ENCODE data around the gene ARHGAP1.

The ARHGAP1 gene

GRCh38 chr11:46701078-46701654, 747 bp upstream of the ARHGAP1 start:
- no peak for DNase-seq
- Histone ChIP-seq H3K4me3 (ENCODE audit: low read depth, low read length) (peak overlapping the region; percentile 98), H3K27ac (peak overlapping the region; percentile 95), H3K36me3 (replicated peaks) (peaks cover 29% of the 10 kb centered on the region), H3K27me3 (replicated peaks) (no peaks in the 10 kb centered on the region)
- in situ Hi-C loops (cut with HindIII; ENCODE audit: low pct_ligation_motif_present, low sequenced_read_pairs) = no loop called here
- TF ChIP-seq CTCF (IDR thresholded peaks at IDR 0.05; ENCODE audit: low read depth, low read length, missing control alignments) = no peak

- in situ Hi-C loops (cut with HindIII; ENCODE audit: low pct_ligation_motif_present, low sequenced_read_pairs) = no loop called here
- Histone ChIP-seq H3K4me3 (ENCODE audit: low read depth, low read length) (no peak overlapping the region), H3K27ac (no peak overlapping the region), H3K36me3 (replicated peaks) (peaks cover 31% of the 10 kb centered on the region), H3K27me3 (replicated peaks) (no peaks in the 10 kb centered on the region)
- TF ChIP-seq CTCF (IDR thresholded peaks at IDR 0.05; ENCODE audit: low read depth, low read length, missing control alignments) = no peak
- DNase-seq = no peak
Measured at GRCh38 chr11:46698597-46698996, 1.8 kb downstream of the ARHGAP1 start.

- Histone ChIP-seq H3K4me3 (ENCODE audit: low read depth, low read length) (no peak overlapping the region), H3K27ac (peak overlapping the region; percentile 44), H3K36me3 (replicated peaks) (peaks cover 29% of the 10 kb centered on the region), H3K27me3 (replicated peaks) (no peaks in the 10 kb centered on the region)
- DNase-seq = no peak
- in situ Hi-C loops (cut with HindIII; ENCODE audit: low pct_ligation_motif_present, low sequenced_read_pairs) = no loop called here
- TF ChIP-seq CTCF (IDR thresholded peaks at IDR 0.05; ENCODE audit: low read depth, low read length, missing control alignments) = no peak
Measured at GRCh38 chr11:46697723-46698122, 2.7 kb downstream of the ARHGAP1 start.

- peak overlapping the region; percentile 44 for H3K27ac ChIP-seq
- DNase-seq = peak; percentile 45
- H3K27me3 ChIP-seq (replicated peaks) = no peaks in the 10 kb centered on the region
- peaks cover 26% of the 10 kb centered on the region for H3K36me3 ChIP-seq (replicated peaks)
- no peak for TF ChIP-seq CTCF (IDR thresholded peaks at IDR 0.05; ENCODE audit: low read depth, low read length, missing control alignments)
- in situ Hi-C loops (cut with HindIII; ENCODE audit: low pct_ligation_motif_present, low sequenced_read_pairs) = no loop called here
- H3K4me3 ChIP-seq (ENCODE audit: low read depth, low read length) = no peak overlapping the region
Measured at GRCh38 chr11:46697303-46697702, 3.1 kb downstream of the ARHGAP1 start.

GRCh38 chr11:46696212-46696558, 4.2 kb downstream of the ARHGAP1 start:
- Histone ChIP-seq H3K27me3 (replicated peaks) (no peaks in the 10 kb centered on the region), H3K4me3 (ENCODE audit: low read depth, low read length) (no peak overlapping the region), H3K36me3 (replicated peaks) (peaks cover 34% of the 10 kb centered on the region), H3K27ac (no peak overlapping the region)
- in situ Hi-C loops (cut with HindIII; ENCODE audit: low pct_ligation_motif_present, low sequenced_read_pairs) = no loop called here
- no peak for DNase-seq
- no peak for TF ChIP-seq CTCF (IDR thresholded peaks at IDR 0.05; ENCODE audit: low read depth, low read length, missing control alignments)
